AG04449 (cell line): ENCODE data around the gene STK11.

Source experiments
- CTCF ChIA-PET: fragments of 350-600 bp; formaldehyde crosslinking; extraction: SDS; loops from one replicate; lab custom pipeline; 2021; ENCODE audit warnings: antibody characterized with exemption; lab: Yijun Ruan, JAX
- POLR2A ChIA-PET: fragments of 400-600, 350-600 bp; formaldehyde crosslinking; extraction: SDS; loops from one replicate; lab custom pipeline; 2020; ENCODE audit warnings: antibody characterized with exemption, inconsistent platforms; lab: Yijun Ruan, JAX
- DNase-seq: peaks from one replicate; pipeline ENCODE4 v3.0.0-alpha.2; 2010; ENCODE audit warnings: low read depth, low spot score
- H3K4me3 ChIP-seq: 2 replicates; pipeline ENCODE4 v1.5.1; 2011; ENCODE audit warnings: low read depth, mild to moderate bottlenecking, control low read depth, low read length
- TF ChIP-seq, protein P1 (sequence below): IDR thresholded peaks from one replicate; pipeline ENCODE4 v1.5.1; 2011; ENCODE audit warnings: mild to moderate bottlenecking, moderate library complexity, low read length, control low read depth, inconsistent platforms; ENCODE audit not compliant: insufficient read depth; ENCODE audit errors: missing control alignments

Gene STK11

DNA sequence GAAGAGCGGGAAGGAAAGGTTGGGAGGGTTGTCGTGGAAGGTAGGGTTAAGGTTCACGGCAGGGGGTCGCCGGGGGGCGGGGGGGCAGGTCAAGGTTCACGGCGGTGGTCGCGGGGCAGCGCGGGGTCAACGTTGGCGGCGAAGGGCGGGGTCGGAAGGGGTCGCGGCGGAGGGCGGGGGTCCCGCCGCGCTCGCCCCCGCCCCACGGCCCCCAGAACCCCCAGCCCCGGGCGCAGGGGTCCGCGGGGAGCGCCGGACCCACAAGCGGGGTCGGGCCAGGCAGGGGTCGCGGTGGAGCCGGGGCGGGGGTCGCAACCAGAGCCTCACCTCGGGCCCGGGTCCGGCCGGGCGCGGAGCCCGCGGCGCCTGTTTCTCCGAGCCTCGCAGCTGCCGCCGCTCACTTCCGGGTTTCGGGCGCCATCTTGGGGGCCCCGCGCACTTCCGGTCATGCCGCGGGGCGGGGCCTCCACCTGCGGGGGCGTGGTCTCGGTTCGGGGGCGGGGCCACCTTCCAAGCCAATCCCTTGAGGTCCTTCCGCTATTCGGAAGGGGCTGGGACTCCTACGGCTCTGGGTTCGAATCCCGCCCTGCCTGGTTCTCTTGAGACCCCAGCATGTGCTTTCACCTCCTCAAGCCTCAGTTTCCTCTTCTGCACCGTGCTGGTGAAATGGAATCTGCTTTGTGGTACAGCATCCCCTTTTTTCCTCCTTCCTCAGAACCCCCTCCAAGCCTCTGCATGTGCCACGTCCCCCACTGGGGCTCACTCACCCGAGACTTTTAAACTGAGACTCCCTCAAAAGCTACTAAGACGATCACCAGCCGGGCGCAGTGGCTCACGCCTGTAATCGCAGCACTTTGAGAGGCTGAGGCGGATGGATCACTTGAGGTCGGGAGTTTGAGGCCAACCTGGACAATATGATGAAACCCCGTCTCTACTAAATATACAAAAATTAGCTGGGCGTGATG, 31.5 kb upstream of the STK11 start, which contains the start of gene SBNO2:
Gene SBNO2, minus strand, starts transcription at position 424 of the 965 bp plus-strand sequence. CDS start 19,992 bp downstream, outside the sequence.
- CTCF ChIA-PET: interaction anchor here (1.6 kb wide), 1 partner anchor 21 kb away, joined by 3 read pairs; no protein-coding TSS in a partner anchor
- POLR2A ChIA-PET: interaction anchor here (0.7 kb wide), 2 partner anchors 35 to 147 kb away, joined by 3 read pairs; no protein-coding TSS in a partner anchor

GRCh38 chr19:1177322-1178114, 28.1 kb upstream of the STK11 start:
- TF ChIP-seq, protein P1, sequence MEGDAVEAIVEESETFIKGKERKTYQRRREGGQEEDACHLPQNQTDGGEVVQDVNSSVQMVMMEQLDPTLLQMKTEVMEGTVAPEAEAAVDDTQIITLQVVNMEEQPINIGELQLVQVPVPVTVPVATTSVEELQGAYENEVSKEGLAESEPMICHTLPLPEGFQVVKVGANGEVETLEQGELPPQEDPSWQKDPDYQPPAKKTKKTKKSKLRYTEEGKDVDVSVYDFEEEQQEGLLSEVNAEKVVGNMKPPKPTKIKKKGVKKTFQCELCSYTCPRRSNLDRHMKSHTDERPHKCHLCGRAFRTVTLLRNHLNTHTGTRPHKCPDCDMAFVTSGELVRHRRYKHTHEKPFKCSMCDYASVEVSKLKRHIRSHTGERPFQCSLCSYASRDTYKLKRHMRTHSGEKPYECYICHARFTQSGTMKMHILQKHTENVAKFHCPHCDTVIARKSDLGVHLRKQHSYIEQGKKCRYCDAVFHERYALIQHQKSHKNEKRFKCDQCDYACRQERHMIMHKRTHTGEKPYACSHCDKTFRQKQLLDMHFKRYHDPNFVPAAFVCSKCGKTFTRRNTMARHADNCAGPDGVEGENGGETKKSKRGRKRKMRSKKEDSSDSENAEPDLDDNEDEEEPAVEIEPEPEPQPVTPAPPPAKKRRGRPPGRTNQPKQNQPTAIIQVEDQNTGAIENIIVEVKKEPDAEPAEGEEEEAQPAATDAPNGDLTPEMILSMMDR: peak; percentile 1
- DNase-seq: peak; percentile 84
- no peak overlapping the region; the same call in none of the 2 replicates for H3K4me3 ChIP-seq
- CTCF ChIA-PET: interaction anchor here (0.6 to 3.2 kb wide), 8 partner anchors 10 to 67 kb away, joined by 3 to 12 read pairs (median 4); no protein-coding TSS in a partner anchor
- POLR2A ChIA-PET: interaction anchor here (1.0 kb wide), 1 partner anchor 73 kb away, joined by 3 read pairs; the partner anchor contains the start of gene GPX4

More for the DNA sequence above, 31.5 kb upstream of the STK11 start, which contains the start of gene SBNO2:
- TF ChIP-seq, protein P1: no peak
- DNase-seq: no peak
- peak within 1 kb of the TSS; percentile 91 for H3K4me3 ChIP-seq

DNA sequence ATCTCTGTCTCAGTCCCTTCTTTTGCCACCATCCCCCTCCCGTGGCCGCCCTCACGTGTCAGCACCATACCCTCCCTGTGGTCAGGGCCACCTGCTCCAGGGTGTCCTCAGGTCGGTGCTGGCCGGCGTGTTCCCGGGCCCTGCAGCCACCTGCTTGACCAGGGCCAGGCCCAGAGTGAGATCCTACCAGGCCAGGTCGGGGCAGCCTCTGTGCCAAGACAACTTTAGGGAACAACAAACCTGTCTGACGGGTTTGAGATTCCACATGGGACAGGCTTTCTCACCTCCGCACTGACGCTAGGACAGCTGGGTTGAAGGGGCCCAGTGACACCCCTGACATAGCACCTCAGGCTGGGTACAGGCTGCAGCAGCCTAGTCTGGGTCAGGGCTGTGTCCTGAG, 24.0 kb upstream of the STK11 start:
- TF ChIP-seq, protein P1: no peak
- no peak for DNase-seq
- H3K4me3 ChIP-seq: no peak overlapping the region
- POLR2A ChIA-PET: no interaction called here
- CTCF ChIA-PET: interaction anchor here (2.0 kb wide), 1 partner anchor 11 kb away, joined by 6 read pairs; no protein-coding TSS in a partner anchor

GRCh38 chr19:1182068-1182467, 23.5 kb upstream of the STK11 start:
- ChIA-PET POLR2A (interaction anchor here (0.6 kb wide), 1 partner anchor 52 kb away, joined by 3 read pairs; no protein-coding TSS in a partner anchor), CTCF (interaction anchor here (1.1 to 2.0 kb wide), 2 partner anchors 10 to 13 kb away, joined by 5 to 6 read pairs; no protein-coding TSS in a partner anchor)
- TF ChIP-seq, protein P1: no peak
- DNase-seq: no peak
- no peak overlapping the region for H3K4me3 ChIP-seq

DNA sequence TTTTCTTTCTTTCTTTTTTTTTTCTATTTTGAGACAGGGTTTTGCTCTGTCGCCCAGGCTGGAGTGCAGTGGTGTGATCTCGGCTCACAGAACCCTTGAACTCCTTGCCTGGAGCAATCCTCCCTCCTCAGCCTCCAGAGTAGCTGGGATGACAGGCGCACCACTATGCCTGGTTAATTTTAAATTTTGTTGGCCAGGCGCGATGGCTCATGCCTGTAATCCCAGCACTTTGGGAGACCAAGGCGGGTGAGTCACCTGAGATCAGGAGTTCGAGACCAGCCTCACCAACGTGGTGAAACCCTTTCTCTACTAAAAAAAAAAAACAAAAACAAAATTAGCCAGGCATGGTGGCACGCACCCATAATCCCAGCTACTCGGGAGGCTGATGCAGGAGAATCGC, 22.9 kb upstream of the STK11 start:
- H3K4me3 ChIP-seq: no peak overlapping the region
- no peak for DNase-seq
- ChIA-PET POLR2A (no interaction called here), CTCF (interaction anchor here (0.6 to 2.0 kb wide), 3 partner anchors 9 to 413 kb away, joined by 3 to 6 read pairs (median 5); no protein-coding TSS in a partner anchor)
- TF ChIP-seq, protein P1: no peak
